HepG2 (cell line): ENCODE results near the gene DNMT1. TPM values are rescaled to one million over a fixed set of nuclear protein-coding genes. Genes with fewer than 3 reads are reported as not detected.

Source experiments
- ATAC-seq: fragments of 200-7000 bp; cut with Tn5 transposase; 3 replicates; pipeline ENCODE4 v1.9.1; 2020; ENCODE audit warnings: mild to moderate bottlenecking, moderate library complexity
- BruUV-seq: library from RNA; stranded (reverse); fragments of 400-500 nt; replicated peaks from 2 replicates; lab custom pipeline; 2021; lab: Mats Ljungman, UMichigan
- CTCF ChIA-PET: fragments of 300-600 bp; formaldehyde crosslinking; extraction: SDS; loops from one replicate; lab custom pipeline; 2021; ENCODE audit warnings: low total read pairs, inconsistent platforms, low intra/inter-chr PET ratio; lab: Yijun Ruan, JAX
- POLR2A ChIA-PET: fragments of 350-600 bp; sonication (Branson Sonifier 250); formaldehyde crosslinking; loops from one replicate; lab custom pipeline; 2020; ENCODE audit warnings: antibody characterized with exemption, inconsistent platforms; lab: Yijun Ruan, JAX
- DNase-seq: peaks from one replicate; pipeline ENCODE4 v3.0.0-alpha.2; 2015; ENCODE audit warnings: low spot score
- FAIRE-seq: peaks from 3 replicates; lab custom pipeline; 2011; peaks lifted over from hg19 to GRCh38; lab: Jason Lieb, UNC
- H2AFZ ChIP-seq: one replicate; pipeline ENCODE4 v1.6.1; 2011; ENCODE audit warnings: low read length, inconsistent platforms
- H3K27ac ChIP-seq: fragments of 300-600 bp; 3 replicates; pipeline ENCODE4 v1.8.0; 2011; ENCODE audit warnings: mixed run types, mild to moderate bottlenecking, mixed read lengths, low read length, inconsistent platforms; ENCODE audit not compliant: insufficient read depth; ENCODE audit errors: extremely low read length
- H3K27me3 ChIP-seq, 2 experiments: fragments of 200-600 bp in 1 of 2; 2 replicates in 1 of 2; 3 replicates in 1 of 2; pipeline versions ENCODE4 v1.6.0 to v1.8.0; 2011; ENCODE audit warnings: low read length in 2 of 2, mild to moderate bottlenecking in 2 of 2, moderate library complexity in 2 of 2, inconsistent platforms in 1 of 2; ENCODE audit not compliant: insufficient read depth in 2 of 2, control insufficient read depth in 1 of 2
- H3K36me3 ChIP-seq, 2 experiments: fragments of 200-600 bp in 1 of 2; replicated peaks in 1 of 2; 2 replicates in 1 of 2; 3 replicates in 1 of 2; pipeline versions ENCODE4 v1.5.1 to v1.8.0; 2011; ENCODE audit warnings: low read length in 2 of 2, inconsistent platforms in 1 of 2; ENCODE audit not compliant: insufficient read depth in 2 of 2, control insufficient read depth in 1 of 2
- H3K4me1 ChIP-seq: 2 replicates; pipeline ENCODE4 v1.5.1; 2012; ENCODE audit warnings: low read length, inconsistent platforms; ENCODE audit not compliant: insufficient read depth
- H3K4me2 ChIP-seq: 2 replicates; pipeline ENCODE4 v1.6.0; 2011; ENCODE audit warnings: low read depth, low read length, inconsistent platforms
- H3K4me3 ChIP-seq, 3 experiments: fragments of 200-600 bp in 1 of 3; sonication (generic), shearing (Covaris generic) in 1 of 3; replicated peaks in 1 of 3; 2 replicates each; pipeline ENCODE4 v1.5.1; 2011 to 2016; ENCODE audit warnings: low read length in 3 of 3, inconsistent platforms in 2 of 3, low read depth in 2 of 3, mild to moderate bottlenecking in 2 of 3, control low read depth in 1 of 3, mixed read lengths in 1 of 3; ENCODE audit not compliant: insufficient read depth in 1 of 3
- H3K79me2 ChIP-seq: one replicate; pipeline ENCODE4 v1.6.1; 2011; ENCODE audit warnings: low read length, inconsistent platforms; ENCODE audit not compliant: insufficient read depth
- H3K9ac ChIP-seq: 2 replicates; pipeline ENCODE4 v1.6.0; 2011; ENCODE audit warnings: mild to moderate bottlenecking, low read depth, low read length, inconsistent platforms; ENCODE audit not compliant: insufficient read depth
- H3K9me3 ChIP-seq: 2 replicates; pipeline ENCODE4 v1.5.1; 2012; ENCODE audit warnings: mild to moderate bottlenecking, low read length
- H4K20me1 ChIP-seq: 2 replicates; pipeline ENCODE4 v1.6.0; 2011; ENCODE audit warnings: inconsistent platforms, mild to moderate bottlenecking, low read length, moderate library complexity; ENCODE audit not compliant: insufficient read depth
- ARID4A ChIP-seq: sonication (generic); formaldehyde crosslinking; IDR thresholded peaks from 2 replicates; pipeline ENCODE4 v1.5.0; 2020; ENCODE audit warnings: mild to moderate bottlenecking, missing genetic modification reagents, borderline replicate concordance
- FLYWCH1 ChIP-seq: sonication (generic); formaldehyde crosslinking; IDR thresholded peaks from 2 replicates; pipeline ENCODE4 v1.8.1; 2023; ENCODE audit warnings: mild to moderate bottlenecking, missing genetic modification reagents
- KLF6 ChIP-seq: IDR thresholded peaks from 2 replicates; pipeline ENCODE4 v1.8.0; 2016; ENCODE audit warnings: missing biosample characterization, missing genetic modification reagents
- MTF1 ChIP-seq: sonication (generic); formaldehyde crosslinking; IDR thresholded peaks from 2 replicates; pipeline ENCODE4 v1.5.0; 2020; ENCODE audit warnings: missing genetic modification reagents
- PHF21A ChIP-seq: sonication (generic); formaldehyde crosslinking; IDR thresholded peaks from 2 replicates; pipeline ENCODE4 v1.5.0; 2020; ENCODE audit warnings: mild to moderate bottlenecking, missing genetic modification reagents
- STAT6 ChIP-seq: sonication (generic); formaldehyde crosslinking; IDR thresholded peaks from 2 replicates; pipeline ENCODE4 v1.4.0; 2020; ENCODE audit warnings: missing genetic modification reagents, mild to moderate bottlenecking, borderline replicate concordance
- TERF1 ChIP-seq: sonication (generic); formaldehyde crosslinking; IDR thresholded peaks from 2 replicates; pipeline ENCODE4 v1.8.0; 2022; ENCODE audit warnings: mild to moderate bottlenecking, missing genetic modification reagents, moderate library complexity
- ZBTB46 ChIP-seq: sonication (generic); formaldehyde crosslinking; IDR thresholded peaks from 2 replicates; pipeline ENCODE4 v1.4.0; 2020; ENCODE audit warnings: mild to moderate bottlenecking, missing genetic modification reagents, borderline replicate concordance
- ZNF235 ChIP-seq: sonication (generic); formaldehyde crosslinking; IDR thresholded peaks from 2 replicates; pipeline ENCODE4 v1.8.1; 2023; ENCODE audit warnings: mild to moderate bottlenecking, missing genetic modification reagents, borderline replicate concordance
- ZNF354B ChIP-seq: sonication (generic); formaldehyde crosslinking; IDR thresholded peaks from 2 replicates; pipeline ENCODE4 v1.8.0; 2022; ENCODE audit warnings: mild to moderate bottlenecking, missing genetic modification reagents
- ZNF496 ChIP-seq: sonication (generic); formaldehyde crosslinking; IDR thresholded peaks from 2 replicates; pipeline ENCODE4 v1.8.1; 2023; ENCODE audit warnings: mild to moderate bottlenecking, moderate library complexity, missing genetic modification reagents; ENCODE audit not compliant: insufficient replicate concordance
- ZNF766 ChIP-seq: sonication (generic); formaldehyde crosslinking; IDR thresholded peaks from 2 replicates; pipeline ENCODE4 v1.5.0; 2020; ENCODE audit warnings: missing genetic modification reagents, borderline replicate concordance
- ZNF780A ChIP-seq: sonication (generic); formaldehyde crosslinking; IDR thresholded peaks from 2 replicates; pipeline ENCODE4 v1.8.0; 2022; ENCODE audit warnings: mild to moderate bottlenecking, missing genetic modification reagents, moderate library complexity
- ZNF816 ChIP-seq: sonication (generic); formaldehyde crosslinking; IDR thresholded peaks from 2 replicates; pipeline ENCODE4 v1.8.0; 2022; ENCODE audit warnings: missing genetic modification reagents, mild to moderate bottlenecking, borderline replicate concordance
- ZNF83 ChIP-seq: sonication (generic); formaldehyde crosslinking; IDR thresholded peaks from 2 replicates; pipeline ENCODE4 v1.4.0; 2020; ENCODE audit warnings: missing genetic modification reagents, mild to moderate bottlenecking, borderline replicate concordance
- WGBS: methylation state at CpG from one replicate; pipeline ENCODE4 v1.1.6; 2017; ENCODE audit warnings: low lambda C conversion rate; 5-methylcytosine and 5-hydroxymethylcytosine counted together
- in situ Hi-C: cut with HindIII; loops from 2 replicates; pipeline ENCODE4 v1.10.0; 2017; ENCODE audit warnings: low pct_unique_long_range_greater_than_20kb; ENCODE audit not compliant: extremely low pct_ligation_motif_present
- intact Hi-C: fragments of 100-400 bp; cut with micrococcal nuclease; formaldehyde crosslinking; loops from one replicate; pipeline ENCODE4 v1.10.0; 2022; ENCODE audit not compliant: unreplicated experiment
- polyA plus RNA-seq, 8 experiments: library from polyadenylated mRNA; depleted of rRNA in 3 of 8; stranded (reverse) in 7 of 8; unstranded in 1 of 8; fragments of >200 nt; fragmentation: Illumina TruSeq in 4 of 8; extraction: Trizol in 4 of 8; gene quantifications; 2 replicates each; pipeline versions ENCODE4 v1.2.1 to v1.2.3, GENCODE V29; 2011 to 2016; ENCODE audit warnings: low read depth in 4 of 8, missing spikeins in 1 of 8, mixed read lengths in 1 of 8; ENCODE audit not compliant: insufficient read depth in 1 of 8
- total RNA-seq, 5 experiments: library from RNA; depleted of rRNA; stranded (reverse); fragments of >200 nt; fragmentation: Illumina TruSeq; extraction: Trizol; gene quantifications; 2 replicates each; pipeline ENCODE4 v1.2.3, GENCODE V29; 2016; ENCODE audit warnings: low read depth in 1 of 5

The DNMT1 gene
- total and polyA plus RNA-seq, 2 of the 13 experiments (the other 11 are each of a cell fraction or from before 2014, with no cell fraction given): 31.2 to 91.1 TPM

GRCh38 chr19:10190026-10190425 lies 4.7 kb downstream of the DNMT1 start:
- no peak overlapping the region for H3K9ac ChIP-seq
- 93% methylated on average over 5 of the region's 5 CpGs for WGBS
- no peak overlapping the region for H3K4me2 ChIP-seq
- peaks cover 30% of the 10 kb centered on the region for H3K4me1 ChIP-seq
- no peak for ATAC-seq
- H3K79me2 ChIP-seq: peaks cover 71% of the 10 kb centered on the region
- no peak overlapping the region for H3K4me3 ChIP-seq
- H2AFZ ChIP-seq: no peak overlapping the region
- ChIA-PET CTCF (no interaction called here), POLR2A (no interaction called here)
- peaks cover 9% of the 10 kb centered on the region; the same call in 1 of the 2 replicates for H4K20me1 ChIP-seq
- FAIRE-seq: no peak
- in situ Hi-C loops (no loop called here), intact Hi-C loops (loop anchor here (5.0 kb wide), 1 partner anchor 47 kb away; no protein-coding TSS in a partner anchor)
- H3K36me3 ChIP-seq: peaks cover 7 to 28% of the 10 kb centered on the region in 2 experiments
- DNase-seq: no peak
- H3K27me3 ChIP-seq: no peaks in the 10 kb centered on the region
- BruUV-seq: no TSS peak
- no peak overlapping the region for H3K27ac ChIP-seq
- H3K9me3 ChIP-seq: no peaks in the 10 kb centered on the region
- TF ChIP-seq MTF1 (no peak), TERF1 (CRISPR knock-in tag) (no peak), ZNF83 (no peak), PHF21A (no peak), ZBTB46 (CRISPR knock-in tag) (no peak), STAT6 (CRISPR knock-in tag) (no peak), ZNF235 (no peak), FLYWCH1 (no peak), ZNF766 (no peak), ZNF780A (CRISPR knock-in tag) (no peak), ZNF816 (CRISPR knock-in tag) (no peak), ZNF354B (no peak), KLF6 (CRISPR knock-in tag) (no peak), ARID4A (CRISPR knock-in tag) (no peak), ZNF496 (CRISPR knock-in tag) (no peak)
